Measurements from ENCODE around the gene OR4Q3.
"Not testable (repeated sequence)": the region's sequence is repeated elsewhere in the genome, so short reads cannot be mapped to it uniquely, and the experiment has no call there.

Gene OR4Q3

GRCh38 chr14:19743256-19743655 lies at the start of gene OR4Q3:
OR4Q3 (plus strand) TSS chr14:19743571.
- DNase-seq (ENCODE audit: low read depth, low spot score): no peak

- DNase-seq (ENCODE audit: low read depth, low spot score): no peak
These were observed 14.0 kb upstream of the OR4Q3 start for GRCh38 chr14:19729359-19729758.

- no peak for DNase-seq (ENCODE audit: low read depth, low spot score)
These were observed 13.6 kb upstream of the OR4Q3 start for GRCh38 chr14:19729763-19730162.

GRCh38 chr14:19733893-19734292 lies 9.5 kb upstream of the OR4Q3 start:
- DNase-seq (ENCODE audit: low read depth, low spot score): not testable (repeated sequence)

GRCh38 chr14:19752316-19752715 lies 8.9 kb downstream of the OR4Q3 start:
- not testable (repeated sequence) for DNase-seq (ENCODE audit: low read depth, low spot score)

GRCh38 chr14:19754172-19754571 lies 10.8 kb downstream of the OR4Q3 start:
- DNase-seq (ENCODE audit: low read depth, low spot score): no peak

GRCh38 chr14:19771491-19771890 lies 28.1 kb downstream of the OR4Q3 start:
- DNase-seq (ENCODE audit: low read depth, low spot score): not testable (repeated sequence)

GRCh38 chr14:19771895-19772430 lies 28.6 kb downstream of the OR4Q3 start:
- DNase-seq (ENCODE audit: low read depth, low spot score): no peak

- DNase-seq (ENCODE audit: low read depth, low spot score): not testable (repeated sequence)
These were observed 29.1 kb downstream of the OR4Q3 start for GRCh38 chr14:19772454-19772853.

- DNase-seq (ENCODE audit: low read depth, low spot score): not testable (repeated sequence)
These were observed 29.8 kb downstream of the OR4Q3 start, which contains the start of gene OR4M1 for GRCh38 chr14:19773204-19773603. OR4M1 (plus strand) TSS chr14:19773504; CDS start chr14:19780323, 6,819 bp downstream.

- DNase-seq (ENCODE audit: low read depth, low spot score): no peak
These were observed 32.2 kb downstream of the OR4Q3 start for GRCh38 chr14:19775587-19775986.

- DNase-seq (ENCODE audit: low read depth, low spot score): not testable (repeated sequence)
These were observed 42.5 kb downstream of the OR4Q3 start for GRCh38 chr14:19785848-19786247.

GRCh38 chr14:19787318-19787717 lies 43.9 kb downstream of the OR4Q3 start:
- DNase-seq (ENCODE audit: low read depth, low spot score): not testable (repeated sequence)

GRCh38 chr14:19788150-19788549 lies 44.8 kb downstream of the OR4Q3 start:
- not testable (repeated sequence) for DNase-seq (ENCODE audit: low read depth, low spot score)

- DNase-seq (ENCODE audit: low read depth, low spot score): not testable (repeated sequence)
These were observed 53.2 kb downstream of the OR4Q3 start for GRCh38 chr14:19796520-19797108.
